GM04504 (cell line): Measurements from ENCODE around the gene PATJ.
A peak's percentile ranks its signal among the peaks of the same experiment; 100 is the strongest.
"Not testable (repeated sequence)": the region's sequence is repeated elsewhere in the genome, so short reads cannot be mapped to it uniquely, and the experiment has no call there.

Experiments
- DNase-seq: peaks from one replicate; pipeline ENCODE4 v3.0.0-alpha.2; 2012; ENCODE audit warnings: low read depth

PATJ gene, protein sequence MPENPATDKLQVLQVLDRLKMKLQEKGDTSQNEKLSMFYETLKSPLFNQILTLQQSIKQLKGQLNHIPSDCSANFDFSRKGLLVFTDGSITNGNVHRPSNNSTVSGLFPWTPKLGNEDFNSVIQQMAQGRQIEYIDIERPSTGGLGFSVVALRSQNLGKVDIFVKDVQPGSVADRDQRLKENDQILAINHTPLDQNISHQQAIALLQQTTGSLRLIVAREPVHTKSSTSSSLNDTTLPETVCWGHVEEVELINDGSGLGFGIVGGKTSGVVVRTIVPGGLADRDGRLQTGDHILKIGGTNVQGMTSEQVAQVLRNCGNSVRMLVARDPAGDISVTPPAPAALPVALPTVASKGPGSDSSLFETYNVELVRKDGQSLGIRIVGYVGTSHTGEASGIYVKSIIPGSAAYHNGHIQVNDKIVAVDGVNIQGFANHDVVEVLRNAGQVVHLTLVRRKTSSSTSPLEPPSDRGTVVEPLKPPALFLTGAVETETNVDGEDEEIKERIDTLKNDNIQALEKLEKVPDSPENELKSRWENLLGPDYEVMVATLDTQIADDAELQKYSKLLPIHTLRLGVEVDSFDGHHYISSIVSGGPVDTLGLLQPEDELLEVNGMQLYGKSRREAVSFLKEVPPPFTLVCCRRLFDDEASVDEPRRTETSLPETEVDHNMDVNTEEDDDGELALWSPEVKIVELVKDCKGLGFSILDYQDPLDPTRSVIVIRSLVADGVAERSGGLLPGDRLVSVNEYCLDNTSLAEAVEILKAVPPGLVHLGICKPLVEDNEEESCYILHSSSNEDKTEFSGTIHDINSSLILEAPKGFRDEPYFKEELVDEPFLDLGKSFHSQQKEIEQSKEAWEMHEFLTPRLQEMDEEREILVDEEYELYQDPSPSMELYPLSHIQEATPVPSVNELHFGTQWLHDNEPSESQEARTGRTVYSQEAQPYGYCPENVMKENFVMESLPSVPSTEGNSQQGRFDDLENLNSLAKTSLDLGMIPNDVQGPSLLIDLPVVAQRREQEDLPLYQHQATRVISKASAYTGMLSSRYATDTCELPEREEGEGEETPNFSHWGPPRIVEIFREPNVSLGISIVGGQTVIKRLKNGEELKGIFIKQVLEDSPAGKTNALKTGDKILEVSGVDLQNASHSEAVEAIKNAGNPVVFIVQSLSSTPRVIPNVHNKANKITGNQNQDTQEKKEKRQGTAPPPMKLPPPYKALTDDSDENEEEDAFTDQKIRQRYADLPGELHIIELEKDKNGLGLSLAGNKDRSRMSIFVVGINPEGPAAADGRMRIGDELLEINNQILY (N-terminal part only)

DNA sequence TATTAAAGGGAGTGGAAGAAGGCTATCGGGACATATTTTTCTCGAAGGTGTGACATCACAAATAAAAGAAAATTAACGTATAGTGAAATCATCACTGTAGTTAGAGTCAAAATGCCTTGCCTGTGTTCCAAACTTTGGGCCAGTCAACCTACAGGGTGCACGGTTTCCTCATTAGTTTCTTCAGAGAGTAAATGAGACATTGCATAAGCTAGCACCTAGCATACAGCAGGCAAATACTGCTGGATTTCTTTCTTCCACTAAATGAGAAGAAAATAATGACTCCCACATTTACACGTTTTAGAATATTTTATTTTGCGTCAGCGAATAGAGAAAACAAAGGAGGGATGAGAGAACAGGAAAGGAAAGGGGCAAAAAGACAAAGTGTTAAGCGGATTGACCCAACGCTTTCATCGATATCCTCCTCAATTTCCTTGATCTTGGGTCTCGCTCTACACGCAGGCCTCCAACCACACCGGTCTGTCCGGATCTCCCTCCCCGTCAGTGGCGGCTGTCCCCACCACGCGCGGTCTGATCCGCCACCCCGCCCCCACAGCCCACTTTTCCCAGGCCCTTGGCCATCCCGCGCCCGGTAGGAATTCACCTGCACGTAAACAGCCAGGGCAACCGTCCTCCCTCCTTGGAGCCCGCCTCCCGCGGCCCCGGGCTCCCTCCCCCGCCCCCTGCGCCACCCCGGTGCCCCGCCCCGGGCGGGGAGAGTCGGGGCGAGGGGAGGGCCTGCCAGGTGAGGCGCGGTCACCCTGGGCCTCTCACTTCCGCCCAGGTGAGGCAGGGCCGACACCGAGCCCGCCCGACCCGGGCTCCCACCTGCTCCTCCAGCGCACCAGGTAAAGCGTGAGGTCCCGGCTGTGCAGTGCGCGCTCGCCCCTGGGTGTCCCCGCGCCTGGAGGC lies at the start of gene PATJ:
PATJ (plus strand) TSS at position 770 of the 909 bp plus-strand sequence. CDS start 20,413 bp downstream, outside the sequence.
- no peak for DNase-seq

DNA sequence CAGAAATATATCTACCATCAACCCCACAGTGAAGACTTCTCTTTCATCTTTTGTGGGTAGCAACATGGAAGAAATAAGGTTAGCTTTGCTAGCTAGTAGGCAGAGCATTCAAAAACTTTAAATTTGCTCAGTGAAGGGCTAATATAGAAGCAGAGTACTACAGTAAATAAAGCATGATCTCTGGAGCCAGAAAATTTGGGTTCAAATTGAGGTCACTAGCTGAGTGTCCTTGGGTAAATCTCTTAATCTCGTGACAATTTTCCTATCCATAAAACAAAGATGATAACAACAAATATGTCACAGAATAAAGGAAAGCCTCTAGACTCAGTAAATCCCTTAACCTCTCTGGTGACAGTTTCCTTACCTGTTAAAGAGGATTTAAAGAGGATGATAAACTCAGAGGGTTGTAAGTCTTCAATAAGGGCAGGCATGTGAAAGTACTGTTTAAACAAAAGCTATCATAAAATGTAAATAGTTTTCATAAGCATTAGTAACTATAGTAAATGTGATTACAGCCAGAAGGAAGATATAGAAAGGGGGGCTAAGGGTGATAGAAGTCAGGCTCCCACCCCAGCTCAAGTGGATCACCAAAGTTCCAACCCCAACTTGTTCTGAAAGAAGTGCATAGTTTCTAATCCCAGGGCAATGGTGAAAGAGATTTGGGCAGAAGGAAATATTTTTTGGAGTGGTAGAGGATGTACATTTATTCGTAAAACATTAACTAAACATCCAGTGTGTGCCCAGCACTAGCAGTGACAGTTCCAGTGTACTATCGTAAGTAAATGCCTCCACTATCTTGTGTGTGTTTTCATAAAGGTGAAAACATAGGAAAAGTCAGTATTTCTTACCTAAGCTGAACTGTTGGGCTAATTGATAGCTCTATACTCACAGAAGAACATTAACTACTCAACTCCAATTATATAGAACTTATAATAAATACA lies 42.1 kb upstream of the PATJ start:
- DNase-seq: no peak

DNA sequence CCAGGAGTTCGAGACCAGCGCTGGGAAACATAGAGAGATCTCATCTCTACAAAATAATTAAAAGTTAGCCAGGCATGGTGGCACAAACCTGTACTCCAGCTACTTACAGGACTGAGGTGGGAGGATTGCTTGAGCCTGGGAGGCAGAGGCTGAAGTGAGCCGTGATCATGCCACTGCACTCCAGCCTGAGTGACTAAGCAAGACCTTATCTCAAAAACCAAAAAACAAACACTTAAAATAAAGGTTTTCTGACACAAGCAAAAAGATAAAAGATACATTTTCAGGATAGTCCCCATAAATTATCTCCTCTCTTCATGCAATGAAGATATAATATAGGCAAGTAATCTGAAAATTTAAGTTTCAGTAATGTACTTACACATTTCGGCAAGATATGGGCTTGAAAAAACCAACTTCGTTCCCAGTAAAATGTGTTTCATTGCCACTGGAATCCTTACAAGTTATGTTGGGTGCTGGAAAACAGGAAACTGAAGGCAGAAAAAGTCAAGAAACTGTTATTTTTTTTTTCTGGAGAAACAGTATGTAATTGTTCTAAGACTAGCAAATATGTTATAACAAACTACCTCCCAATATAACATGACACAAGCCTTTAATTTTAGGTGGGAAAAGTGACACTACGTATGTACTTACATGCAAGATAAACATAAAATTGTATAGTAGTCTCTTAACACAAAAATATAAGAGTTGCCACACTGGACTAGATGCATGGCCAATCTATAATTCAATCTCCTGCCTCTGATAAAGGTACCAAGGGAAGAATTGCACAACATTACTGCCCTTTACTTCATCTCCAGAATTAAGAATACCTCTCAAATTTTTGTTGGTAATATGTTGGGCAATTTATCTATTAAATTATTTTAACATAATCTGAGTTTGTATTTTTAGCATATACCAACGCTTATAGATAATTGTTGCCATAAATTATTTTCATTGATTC lies 33.0 kb upstream of the PATJ start:
- no peak for DNase-seq

DNA sequence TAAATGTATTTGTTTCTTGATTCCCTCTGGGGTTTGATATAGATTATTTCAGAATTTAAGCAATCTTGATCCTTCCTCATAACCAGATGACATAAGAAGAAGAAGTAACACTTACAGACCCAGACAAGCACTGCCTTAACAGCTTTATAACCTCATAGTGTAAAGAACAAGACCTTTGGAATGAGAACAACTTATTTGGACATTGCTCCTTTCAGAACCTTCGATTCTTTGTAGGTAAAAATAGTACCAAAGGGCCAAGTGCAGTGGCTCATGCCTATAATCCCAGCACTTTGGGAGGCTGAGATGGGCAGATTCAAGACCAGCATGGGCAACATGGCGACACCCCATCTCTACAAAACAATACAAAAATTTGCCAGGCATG lies 32.4 kb upstream of the PATJ start:
- DNase-seq: no peak

DNA sequence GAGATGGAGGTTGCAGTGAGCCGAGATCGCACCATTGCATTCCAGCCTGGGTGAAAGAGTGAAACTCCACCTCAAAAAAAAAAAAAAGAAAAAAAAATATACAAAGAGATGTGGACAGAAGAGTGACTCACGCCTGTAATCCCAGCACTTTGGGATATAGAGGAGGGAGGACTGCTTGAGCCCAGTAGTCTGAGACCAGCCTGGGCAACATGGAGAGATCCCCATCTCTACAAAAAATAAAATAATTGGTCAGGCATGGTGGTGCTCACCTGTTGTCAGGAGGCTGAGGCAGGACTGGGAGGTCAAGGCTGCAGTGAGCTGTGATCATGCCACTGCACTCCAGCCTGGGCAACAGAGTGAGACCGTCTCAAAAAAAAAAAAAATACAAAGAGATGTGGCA lies 31.0 kb upstream of the PATJ start:
- not testable (repeated sequence) for DNase-seq

DNA sequence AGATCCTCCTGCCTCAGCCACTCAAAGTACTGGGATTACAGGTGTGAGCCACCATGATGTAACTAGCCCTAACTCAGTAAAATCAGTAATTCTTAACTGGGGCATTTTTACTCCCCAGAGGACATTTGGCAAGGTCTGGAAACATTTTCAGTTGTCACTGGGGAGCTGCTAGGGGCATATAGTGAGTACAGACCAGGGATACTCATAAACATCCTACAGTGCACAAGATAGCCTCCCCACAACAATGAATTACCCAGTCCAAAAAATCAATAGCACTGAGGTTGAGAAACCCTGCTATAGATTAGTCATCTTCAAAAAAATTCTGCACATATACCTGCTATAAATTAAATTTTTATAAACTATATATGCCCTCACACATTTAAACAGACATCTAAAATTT lies 30.3 kb upstream of the PATJ start:
- no peak for DNase-seq

DNA sequence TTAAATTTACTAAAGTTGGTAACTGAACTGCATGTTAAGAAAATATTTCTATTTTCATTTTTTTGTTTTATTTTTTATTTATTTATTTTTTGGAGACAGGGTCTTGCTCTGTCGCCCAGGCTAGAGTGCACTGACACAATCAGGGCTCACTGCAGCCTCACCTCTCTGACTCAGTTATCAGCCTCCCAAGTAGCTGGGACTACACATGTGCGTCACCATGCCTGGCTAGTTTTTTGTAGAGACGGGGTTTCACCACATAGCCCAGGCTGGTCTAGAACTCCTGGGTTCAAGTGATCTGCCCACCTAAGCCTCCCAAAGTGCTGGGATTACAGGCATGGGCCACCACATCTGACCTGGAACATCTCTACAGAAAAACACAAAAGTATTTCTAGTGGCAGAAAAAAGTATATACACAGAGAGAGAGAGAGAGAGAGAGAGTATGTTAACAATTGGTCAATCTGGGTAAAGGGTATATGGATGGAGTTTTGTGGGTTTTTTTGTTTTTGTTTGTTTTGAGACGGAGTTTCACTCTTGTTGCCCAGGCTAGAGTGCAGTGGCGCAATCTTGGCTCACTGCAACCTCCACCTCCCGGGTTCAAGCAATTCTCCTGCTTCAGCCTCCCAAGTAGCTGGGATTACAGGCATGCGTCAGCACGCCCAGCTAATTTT lies 23.1 kb upstream of the PATJ start:
- not testable (repeated sequence) for DNase-seq

DNA sequence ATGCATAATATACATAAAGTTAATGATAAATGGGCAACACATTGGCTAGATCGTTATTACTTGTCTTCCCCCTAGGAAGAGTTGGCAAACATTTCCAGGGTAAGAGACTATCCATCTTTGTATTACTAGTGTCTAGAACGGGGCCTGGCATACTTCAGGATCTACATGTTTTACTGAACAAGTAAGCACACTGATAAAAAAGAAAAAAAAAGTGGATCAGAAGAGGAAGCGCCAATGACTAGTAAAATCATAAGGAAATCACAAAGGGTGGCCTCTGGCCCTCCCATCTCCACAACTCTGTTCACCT lies 17.8 kb upstream of the PATJ start:
- DNase-seq: no peak

DNA sequence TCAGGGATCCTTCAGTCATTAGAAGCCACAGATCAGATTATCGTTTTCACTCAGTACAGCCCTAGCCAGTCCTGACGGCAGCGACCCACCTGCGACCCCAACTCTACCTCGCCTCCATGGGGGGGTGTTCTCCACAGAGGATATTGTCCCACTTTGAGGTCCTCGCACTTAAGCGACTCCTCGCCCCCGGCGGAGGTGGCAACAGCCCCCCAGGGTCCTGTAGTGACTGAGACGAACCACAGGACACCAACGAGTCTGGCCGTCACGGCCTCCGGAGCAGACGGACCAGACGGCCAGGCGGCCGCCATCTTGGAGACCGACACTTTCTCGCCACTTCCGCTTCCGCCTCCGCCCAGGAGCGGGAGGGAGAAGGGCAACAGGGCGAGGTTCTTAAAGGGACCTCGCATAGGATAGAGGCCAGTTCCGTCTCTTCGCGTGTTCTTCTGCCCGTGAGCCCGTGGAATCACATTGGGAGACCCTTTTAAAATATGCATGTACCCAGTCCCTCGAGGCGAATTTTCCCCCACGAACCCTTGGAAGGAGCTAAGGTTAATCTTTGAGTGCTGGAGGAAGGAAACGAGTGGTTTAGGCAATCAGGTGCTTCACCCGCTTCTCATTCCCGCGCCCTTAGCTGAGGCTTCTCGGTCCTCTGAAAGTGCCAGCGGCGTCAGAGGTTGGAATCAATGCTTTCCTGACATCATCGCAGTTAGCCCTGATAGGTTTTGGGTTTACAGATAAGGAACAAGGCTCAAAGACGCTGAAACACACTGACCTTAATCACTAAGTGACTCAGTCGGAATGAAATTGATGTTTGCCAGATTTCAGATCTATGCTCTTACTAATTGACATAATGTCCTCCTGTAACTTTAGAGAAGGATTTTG lies 17.2 kb upstream of the PATJ start, which contains the start of gene TM2D1:
TM2D1 (minus strand) TSS at position 329 of the 882 bp plus-strand sequence; CDS start at position 308, 21 bp downstream.
- DNase-seq: peak; percentile 77

DNA sequence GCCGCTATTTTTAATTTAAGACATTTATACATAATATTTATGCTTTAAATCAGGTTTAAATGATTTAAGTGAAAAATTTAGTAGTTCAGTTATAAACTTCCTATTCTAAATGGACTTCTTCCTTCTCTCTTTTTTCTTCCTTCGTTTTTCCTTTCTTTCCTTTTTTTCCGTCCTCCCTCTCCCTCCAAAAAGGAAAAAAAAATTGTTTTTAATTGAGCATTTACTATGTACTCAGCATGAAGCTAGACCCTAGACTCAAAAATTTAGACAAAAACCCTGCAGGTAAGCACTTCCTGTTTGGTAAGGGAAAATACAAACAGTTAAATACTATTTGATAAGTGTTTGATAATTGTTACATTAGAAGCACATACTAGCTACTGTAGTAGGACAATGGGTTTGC lies 14.7 kb upstream of the PATJ start:
- DNase-seq: no peak

DNA sequence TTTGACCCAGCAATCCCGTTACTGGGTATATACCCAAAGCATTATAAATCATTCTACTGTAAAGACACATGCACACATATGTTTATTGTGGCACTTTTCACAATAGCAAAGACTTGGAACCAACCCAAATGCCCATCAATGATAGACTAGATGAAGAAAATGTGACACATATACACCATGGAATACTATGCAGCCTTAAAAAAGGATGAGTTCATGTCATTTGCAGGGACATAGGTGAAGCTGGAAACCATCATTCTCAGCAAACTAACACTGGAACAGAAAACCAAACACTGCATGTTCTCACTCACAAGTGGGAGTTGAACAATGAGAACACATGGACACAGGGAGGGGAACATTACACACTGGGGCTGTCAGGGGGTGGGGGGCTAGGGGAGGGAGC lies 11.6 kb upstream of the PATJ start:
- DNase-seq: not testable (repeated sequence)

DNA sequence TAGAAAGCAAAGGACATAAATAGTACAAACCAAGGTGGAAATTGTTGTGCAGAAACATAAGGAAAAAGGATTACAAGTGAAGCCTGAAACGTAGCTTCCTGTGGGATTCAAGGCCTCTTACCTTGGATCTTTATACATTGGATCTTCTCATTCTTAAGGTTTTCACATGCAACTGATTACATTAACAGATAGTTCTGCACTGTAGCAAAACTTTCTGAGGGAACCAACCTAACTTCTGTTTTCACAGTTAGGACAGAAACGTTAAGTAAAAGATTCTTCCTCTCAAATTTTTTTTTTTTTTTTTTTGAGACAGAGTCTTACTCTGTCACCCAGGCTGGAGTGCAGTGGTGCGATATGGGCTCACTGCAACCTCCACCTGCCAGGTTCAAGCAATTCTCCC lies 9.6 kb upstream of the PATJ start:
- DNase-seq: no peak

DNA sequence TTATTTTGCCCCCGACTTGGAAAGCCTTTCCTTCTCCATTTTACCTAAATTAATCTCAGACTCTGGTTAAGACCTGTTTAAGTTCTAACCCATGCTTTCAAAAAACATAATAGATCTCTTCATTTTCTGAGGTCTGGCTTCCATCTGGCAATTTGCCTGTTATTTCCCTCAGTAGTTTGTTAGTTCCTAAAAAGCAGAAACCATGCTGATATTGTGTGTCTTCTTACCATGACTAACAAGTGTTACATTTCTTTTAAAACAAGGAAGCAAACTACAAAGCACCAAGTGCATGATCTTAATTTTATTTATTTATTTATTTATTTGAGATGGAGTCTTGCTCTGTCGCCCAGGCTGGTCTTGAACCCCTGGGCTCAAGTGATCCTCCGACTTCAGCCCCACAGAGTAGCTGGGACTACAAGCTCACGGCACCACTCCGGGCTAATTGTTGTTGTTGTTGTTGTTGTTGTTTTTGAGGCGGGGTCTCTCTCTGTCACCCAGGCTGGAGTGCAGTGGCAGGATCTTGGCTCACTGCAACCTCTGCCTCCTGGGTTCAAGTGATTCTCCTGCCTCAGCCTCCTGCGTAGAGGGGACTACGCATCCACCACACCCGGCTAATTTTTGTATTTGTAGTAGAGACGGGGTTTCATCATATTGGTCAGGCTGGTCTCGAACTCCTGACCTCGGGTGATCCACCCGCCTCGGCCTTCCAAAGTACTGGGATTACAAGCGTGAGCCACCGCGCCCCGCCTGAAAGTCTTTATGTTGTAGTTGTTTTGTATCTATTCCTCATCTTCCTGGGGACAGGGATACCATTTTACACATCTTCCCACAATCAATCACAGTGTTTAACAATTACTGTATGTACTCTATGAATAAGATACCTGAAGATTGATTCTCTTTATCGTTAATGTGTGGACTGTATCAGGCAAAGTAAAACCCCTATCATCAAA lies 1.3 kb upstream of the PATJ start:
- DNase-seq: no peak

DNA sequence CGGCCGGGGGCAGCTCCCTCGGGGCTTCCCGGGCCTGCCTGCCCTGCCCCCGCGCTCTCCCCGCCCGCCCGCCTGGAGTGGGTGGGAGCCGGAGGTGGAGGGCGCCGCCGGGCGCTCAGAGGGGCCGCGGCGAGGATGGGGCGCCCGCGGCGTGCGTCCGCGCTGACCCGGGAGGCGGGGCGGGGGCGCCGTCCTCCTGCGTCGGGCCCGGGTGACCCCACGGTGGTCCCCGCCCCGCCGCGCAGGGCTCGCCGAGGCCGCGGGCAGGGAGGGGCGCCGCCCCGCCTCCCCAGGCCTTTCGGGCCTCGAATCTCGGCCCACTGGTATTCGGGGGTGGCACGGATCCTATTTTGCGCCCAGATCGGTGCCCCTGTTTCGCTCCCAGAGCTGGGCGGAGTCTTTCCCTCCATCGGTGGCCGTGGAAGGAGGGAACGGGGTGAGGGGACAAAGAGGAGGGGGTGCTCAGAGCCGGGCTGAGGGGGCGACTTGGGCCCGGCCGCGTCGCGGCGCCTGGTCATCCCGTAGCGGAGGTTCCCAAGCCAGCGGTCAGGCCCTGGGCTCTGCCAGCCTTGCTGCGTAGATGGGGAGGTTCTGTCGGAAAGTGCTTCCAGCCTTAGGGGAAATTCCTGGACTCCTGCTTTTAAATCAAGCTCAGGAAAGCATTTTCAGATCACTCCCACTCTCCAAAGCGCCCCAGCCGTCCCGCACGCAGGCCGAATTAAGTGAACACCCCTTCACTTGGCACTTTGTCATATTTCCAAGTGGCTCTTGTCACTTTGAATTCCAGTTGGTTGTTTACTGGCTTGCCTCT lies 545 bp downstream of the PATJ start:
- DNase-seq: no peak

DNA sequence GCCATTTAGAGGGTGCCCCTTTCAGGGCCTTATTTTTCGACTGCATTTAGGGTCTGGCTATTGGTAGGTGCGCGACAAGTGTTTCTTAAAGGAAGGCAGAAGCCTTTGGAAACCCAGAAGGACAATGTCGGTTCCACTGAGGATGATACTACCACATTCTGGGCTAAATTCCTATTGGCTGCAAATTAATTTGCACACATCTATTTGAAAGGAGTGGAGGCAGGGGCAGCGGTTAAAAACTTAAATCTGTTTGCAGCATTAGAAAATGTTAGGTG lies 1.1 kb downstream of the PATJ start:
- no peak for DNase-seq
